Liver (tissue), 9 donors: Measurements from ENCODE around the gene SNAPIN. TPM values are rescaled to one million over a fixed set of nuclear protein-coding genes. Genes with fewer than 3 reads are reported as not detected.

Experiments used
- DNase-seq: peaks from one replicate; pipeline ENCODE4 v3.0.0-alpha.2; 2017; ENCODE audit warnings: low spot score
- H3K27ac ChIP-seq, 2 donors: one replicate each; pipeline ENCODE4 v1.7.0; 2013; ENCODE audit warnings: inconsistent platforms in 2 of 2, low read length in 2 of 2, control low read depth in 1 of 2, low read depth in 1 of 2, mild to moderate bottlenecking in 1 of 2
- H3K27me3 ChIP-seq, 4 donors: one replicate each; pipeline versions ENCODE4 v1.6.1 to v1.7.0; 2013; ENCODE audit warnings: low read length in 3 of 4, inconsistent platforms in 1 of 4, mild to moderate bottlenecking in 1 of 4, moderate library complexity in 1 of 4; ENCODE audit not compliant: control insufficient read depth in 4 of 4, insufficient read depth in 4 of 4
- H3K36me3 ChIP-seq, 4 donors: one replicate each; pipeline versions ENCODE4 v1.6.1 to v1.7.0; 2013; ENCODE audit warnings: low read length in 3 of 4, mild to moderate bottlenecking in 3 of 4, low read depth in 1 of 4, moderate library complexity in 1 of 4; ENCODE audit not compliant: control insufficient read depth in 4 of 4, insufficient read depth in 3 of 4
- H3K4me1 ChIP-seq, 4 donors: one replicate each; pipeline versions ENCODE4 v1.6.1 to v1.7.0; 2013; ENCODE audit warnings: low read length in 3 of 4, mild to moderate bottlenecking in 3 of 4, moderate library complexity in 1 of 4; ENCODE audit not compliant: control insufficient read depth in 4 of 4, insufficient read depth in 4 of 4
- H3K4me3 ChIP-seq, 3 donors: one replicate each; pipeline versions ENCODE4 v1.6.1 to v1.7.0; 2013; ENCODE audit warnings: low read length in 3 of 3, control low read depth in 1 of 3, low read depth in 1 of 3, mild to moderate bottlenecking in 1 of 3
- H3K9ac ChIP-seq, 2 donors: one replicate each; pipeline ENCODE4 v1.7.0; 2013; ENCODE audit warnings: low read length in 2 of 2, mild to moderate bottlenecking in 2 of 2, moderate library complexity in 2 of 2, control low read depth in 1 of 2, low read depth in 1 of 2
- H3K9me3 ChIP-seq, 4 donors: one replicate each; pipeline versions ENCODE4 v1.6.1 to v1.7.0; 2013; ENCODE audit warnings: low read length in 3 of 4; ENCODE audit not compliant: control insufficient read depth in 4 of 4
- EGR1 ChIP-seq, 2 donors: IDR thresholded peaks; 2 replicates each; pipeline ENCODE4 v1.6.1; 2016 to 2018; ENCODE audit warnings: antibody characterized with exemption in 2 of 2, low read depth in 2 of 2
- FOXA1 ChIP-seq: IDR thresholded peaks from 2 replicates; pipeline ENCODE4 v1.6.1; 2016; ENCODE audit warnings: antibody characterized with exemption
- FOXA2 ChIP-seq: IDR thresholded peaks from 2 replicates; pipeline ENCODE4 v1.6.1; 2016; ENCODE audit warnings: antibody characterized with exemption
- GABPA ChIP-seq, 2 donors: IDR thresholded peaks in 1 of 2; conservative IDR thresholded peaks in 1 of 2; 2 replicates each; pipeline ENCODE4 v1.6.1; 2016; ENCODE audit warnings: antibody characterized with exemption in 2 of 2, mild to moderate bottlenecking in 1 of 2, moderate library complexity in 1 of 2
- HNF4A ChIP-seq, 2 donors: conservative IDR thresholded peaks; 2 replicates each; pipeline ENCODE4 v1.6.1; 2016; ENCODE audit warnings: antibody characterized with exemption in 2 of 2, mild to moderate bottlenecking in 2 of 2
- HNF4G ChIP-seq: IDR thresholded peaks from 2 replicates; pipeline ENCODE4 v1.6.1; 2016; ENCODE audit warnings: antibody characterized with exemption
- JUND ChIP-seq, 2 donors: IDR thresholded peaks; 2 replicates each; pipeline ENCODE4 v1.6.1; 2016; ENCODE audit warnings: antibody characterized with exemption in 2 of 2
- NR2F2 ChIP-seq: IDR thresholded peaks from 2 replicates; pipeline ENCODE4 v1.6.1; 2016; ENCODE audit warnings: antibody characterized with exemption
- RAD21 ChIP-seq, 2 donors: IDR thresholded peaks; 2 replicates each; pipeline ENCODE4 v1.6.1; 2016; ENCODE audit warnings: antibody characterized with exemption in 2 of 2, mild to moderate bottlenecking in 2 of 2
- RXRA ChIP-seq, 2 donors: IDR thresholded peaks; 2 replicates each; pipeline ENCODE4 v1.6.1; 2017 to 2018; ENCODE audit warnings: antibody characterized with exemption in 2 of 2, mild to moderate bottlenecking in 1 of 2
- SP1 ChIP-seq: IDR thresholded peaks from 2 replicates; pipeline ENCODE4 v1.6.1; 2018; ENCODE audit warnings: antibody characterized with exemption, mild to moderate bottlenecking
- TAF1 ChIP-seq: conservative IDR thresholded peaks from 2 replicates; pipeline ENCODE4 v1.6.1; 2016; ENCODE audit warnings: antibody characterized with exemption, mild to moderate bottlenecking
- YY1 ChIP-seq: IDR thresholded peaks from 2 replicates; pipeline ENCODE4 v1.6.1; 2016; ENCODE audit warnings: antibody characterized with exemption, mild to moderate bottlenecking
- WGBS: extraction: QIAGEN DNeasy Blood & Tissue Kit; methylation state at CpG from one replicate; pipeline ENCODE4 v1.1.7; 2013; 5-methylcytosine and 5-hydroxymethylcytosine counted together
- polyA plus RNA-seq, 2 donors: library from polyadenylated mRNA; stranded (reverse) in 1 of 2; unstranded in 1 of 2; fragments of 200-250 nt in 1 of 2; fragments of >200 nt in 1 of 2; fragmentation: Nextera tagmentation in 1 of 2; extraction: Ambion mirVana in 1 of 2; gene quantifications; one replicate each; pipeline versions ENCODE4 v1.2.1 to v1.2.3, GENCODE V29; 2013 to 2015
- total RNA-seq, 2 donors: library from RNA; depleted of rRNA; stranded (reverse); fragments of >200 nt; gene quantifications; one replicate each; pipeline ENCODE4 v1.2.3, GENCODE V29; 2014
- TF ChIP-seq, protein P1 (sequence below): IDR thresholded peaks from 2 replicates; pipeline ENCODE4 v1.6.1; 2016; ENCODE audit warnings: antibody characterized with exemption
- TF ChIP-seq, protein P2 (sequence below): IDR thresholded peaks from 2 replicates; pipeline ENCODE4 v1.6.1; 2016; ENCODE audit warnings: antibody characterized with exemption, mild to moderate bottlenecking
- TF ChIP-seq, protein P3 (sequence below): fragments of 150-350 bp; IDR thresholded peaks from 2 replicates; pipeline ENCODE4 v1.5.1; 2017; ENCODE audit warnings: improper control_type of control experiment, low read depth, low read length; ENCODE audit not compliant: missing input control
- TF ChIP-seq, protein P4 (sequence below): IDR thresholded peaks from 2 replicates; pipeline ENCODE4 v1.6.1; 2016; ENCODE audit warnings: antibody characterized with exemption
- TF ChIP-seq, protein P5 (sequence below): IDR thresholded peaks from 2 replicates; pipeline ENCODE4 v1.6.1; 2016; ENCODE audit warnings: antibody characterized with exemption
- donor health status: healthy.
- donor health status: healthy.
- donor health status: healthy.
- donor health status: healthy.
- donor health status: healthy.

The SNAPIN gene
- total and polyA plus RNA-seq, 4 donors = 20.0 to 30.5 (median 24.2) TPM

DNA sequence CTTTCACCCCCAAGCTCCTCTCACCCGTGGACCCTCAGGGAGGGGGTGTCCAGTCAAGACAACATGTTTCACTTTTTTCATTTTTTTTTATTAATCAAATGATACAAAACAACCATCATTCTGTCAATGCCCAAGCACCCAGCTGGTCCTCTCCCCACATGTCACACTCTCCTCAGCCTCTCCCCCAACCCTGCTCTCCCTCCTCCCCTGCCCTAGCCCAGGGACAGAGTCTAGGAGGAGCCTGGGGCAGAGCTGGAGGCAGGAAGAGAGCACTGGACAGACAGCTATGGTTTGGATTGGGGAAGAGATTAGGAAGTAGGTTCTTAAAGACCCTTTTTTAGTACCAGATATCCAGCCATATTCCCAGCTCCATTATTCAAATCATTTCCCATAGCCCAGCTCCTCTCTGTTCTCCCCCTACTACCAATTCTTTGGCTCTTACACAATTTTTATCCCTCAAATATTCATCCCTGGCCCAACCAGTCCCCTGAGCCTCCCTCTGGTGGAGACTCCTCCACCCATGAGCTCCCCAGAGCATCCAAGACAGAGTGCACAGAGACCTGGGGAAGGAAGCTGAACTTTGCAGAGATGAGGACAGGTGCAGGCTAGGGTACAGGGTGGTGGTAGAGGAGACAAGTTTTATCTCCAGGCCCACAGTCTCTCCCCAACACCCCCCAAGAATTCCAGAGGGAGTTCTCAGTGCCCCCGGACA, 44.2 kb upstream of the SNAPIN start:
- Histone ChIP-seq H3K27ac (no peak overlapping the region), H3K4me3 (no peak overlapping the region), H3K36me3 (no peaks in the 10 kb centered on the region), H3K27me3 (no peaks in the 10 kb centered on the region), H3K9ac (no peak overlapping the region), H3K9me3 (no peaks in the 10 kb centered on the region), H3K4me1 (peaks cover 21 to 56% (median 39%) of the 10 kb centered on the region in 4 donors)
- 86% methylated on average over 2 of the region's 2 CpGs for WGBS
- TF ChIP-seq HNF4A (conservative IDR thresholded peaks at IDR 0.05) = no peak
- TF ChIP-seq, protein P1, sequence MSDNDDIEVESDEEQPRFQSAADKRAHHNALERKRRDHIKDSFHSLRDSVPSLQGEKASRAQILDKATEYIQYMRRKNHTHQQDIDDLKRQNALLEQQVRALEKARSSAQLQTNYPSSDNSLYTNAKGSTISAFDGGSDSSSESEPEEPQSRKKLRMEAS = no peak
- no peak for TF ChIP-seq RXRA (IDR thresholded peaks at IDR 0.05)
- TF ChIP-seq SP1 = no peak
- TF ChIP-seq, protein P2, sequence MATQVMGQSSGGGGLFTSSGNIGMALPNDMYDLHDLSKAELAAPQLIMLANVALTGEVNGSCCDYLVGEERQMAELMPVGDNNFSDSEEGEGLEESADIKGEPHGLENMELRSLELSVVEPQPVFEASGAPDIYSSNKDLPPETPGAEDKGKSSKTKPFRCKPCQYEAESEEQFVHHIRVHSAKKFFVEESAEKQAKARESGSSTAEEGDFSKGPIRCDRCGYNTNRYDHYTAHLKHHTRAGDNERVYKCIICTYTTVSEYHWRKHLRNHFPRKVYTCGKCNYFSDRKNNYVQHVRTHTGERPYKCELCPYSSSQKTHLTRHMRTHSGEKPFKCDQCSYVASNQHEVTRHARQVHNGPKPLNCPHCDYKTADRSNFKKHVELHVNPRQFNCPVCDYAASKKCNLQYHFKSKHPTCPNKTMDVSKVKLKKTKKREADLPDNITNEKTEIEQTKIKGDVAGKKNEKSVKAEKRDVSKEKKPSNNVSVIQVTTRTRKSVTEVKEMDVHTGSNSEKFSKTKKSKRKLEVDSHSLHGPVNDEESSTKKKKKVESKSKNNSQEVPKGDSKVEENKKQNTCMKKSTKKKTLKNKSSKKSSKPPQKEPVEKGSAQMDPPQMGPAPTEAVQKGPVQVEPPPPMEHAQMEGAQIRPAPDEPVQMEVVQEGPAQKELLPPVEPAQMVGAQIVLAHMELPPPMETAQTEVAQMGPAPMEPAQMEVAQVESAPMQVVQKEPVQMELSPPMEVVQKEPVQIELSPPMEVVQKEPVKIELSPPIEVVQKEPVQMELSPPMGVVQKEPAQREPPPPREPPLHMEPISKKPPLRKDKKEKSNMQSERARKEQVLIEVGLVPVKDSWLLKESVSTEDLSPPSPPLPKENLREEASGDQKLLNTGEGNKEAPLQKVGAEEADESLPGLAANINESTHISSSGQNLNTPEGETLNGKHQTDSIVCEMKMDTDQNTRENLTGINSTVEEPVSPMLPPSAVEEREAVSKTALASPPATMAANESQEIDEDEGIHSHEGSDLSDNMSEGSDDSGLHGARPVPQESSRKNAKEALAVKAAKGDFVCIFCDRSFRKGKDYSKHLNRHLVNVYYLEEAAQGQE = no peak
- TF ChIP-seq FOXA2 = no peak
- TF ChIP-seq, protein P3, sequence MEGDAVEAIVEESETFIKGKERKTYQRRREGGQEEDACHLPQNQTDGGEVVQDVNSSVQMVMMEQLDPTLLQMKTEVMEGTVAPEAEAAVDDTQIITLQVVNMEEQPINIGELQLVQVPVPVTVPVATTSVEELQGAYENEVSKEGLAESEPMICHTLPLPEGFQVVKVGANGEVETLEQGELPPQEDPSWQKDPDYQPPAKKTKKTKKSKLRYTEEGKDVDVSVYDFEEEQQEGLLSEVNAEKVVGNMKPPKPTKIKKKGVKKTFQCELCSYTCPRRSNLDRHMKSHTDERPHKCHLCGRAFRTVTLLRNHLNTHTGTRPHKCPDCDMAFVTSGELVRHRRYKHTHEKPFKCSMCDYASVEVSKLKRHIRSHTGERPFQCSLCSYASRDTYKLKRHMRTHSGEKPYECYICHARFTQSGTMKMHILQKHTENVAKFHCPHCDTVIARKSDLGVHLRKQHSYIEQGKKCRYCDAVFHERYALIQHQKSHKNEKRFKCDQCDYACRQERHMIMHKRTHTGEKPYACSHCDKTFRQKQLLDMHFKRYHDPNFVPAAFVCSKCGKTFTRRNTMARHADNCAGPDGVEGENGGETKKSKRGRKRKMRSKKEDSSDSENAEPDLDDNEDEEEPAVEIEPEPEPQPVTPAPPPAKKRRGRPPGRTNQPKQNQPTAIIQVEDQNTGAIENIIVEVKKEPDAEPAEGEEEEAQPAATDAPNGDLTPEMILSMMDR = no peak
- TF ChIP-seq, protein P4, sequence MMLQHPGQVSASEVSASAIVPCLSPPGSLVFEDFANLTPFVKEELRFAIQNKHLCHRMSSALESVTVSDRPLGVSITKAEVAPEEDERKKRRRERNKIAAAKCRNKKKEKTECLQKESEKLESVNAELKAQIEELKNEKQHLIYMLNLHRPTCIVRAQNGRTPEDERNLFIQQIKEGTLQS = no peak
- TF ChIP-seq TAF1 = no peak
- no peak for TF ChIP-seq HNF4G
- no peak for TF ChIP-seq NR2F2
- TF ChIP-seq RAD21 (IDR thresholded peaks at IDR 0.05) = no peak
- TF ChIP-seq EGR1 (IDR thresholded peaks at IDR 0.05; ENCODE audit: low read depth in 2 of 2) = no peak
- TF ChIP-seq, protein P5, sequence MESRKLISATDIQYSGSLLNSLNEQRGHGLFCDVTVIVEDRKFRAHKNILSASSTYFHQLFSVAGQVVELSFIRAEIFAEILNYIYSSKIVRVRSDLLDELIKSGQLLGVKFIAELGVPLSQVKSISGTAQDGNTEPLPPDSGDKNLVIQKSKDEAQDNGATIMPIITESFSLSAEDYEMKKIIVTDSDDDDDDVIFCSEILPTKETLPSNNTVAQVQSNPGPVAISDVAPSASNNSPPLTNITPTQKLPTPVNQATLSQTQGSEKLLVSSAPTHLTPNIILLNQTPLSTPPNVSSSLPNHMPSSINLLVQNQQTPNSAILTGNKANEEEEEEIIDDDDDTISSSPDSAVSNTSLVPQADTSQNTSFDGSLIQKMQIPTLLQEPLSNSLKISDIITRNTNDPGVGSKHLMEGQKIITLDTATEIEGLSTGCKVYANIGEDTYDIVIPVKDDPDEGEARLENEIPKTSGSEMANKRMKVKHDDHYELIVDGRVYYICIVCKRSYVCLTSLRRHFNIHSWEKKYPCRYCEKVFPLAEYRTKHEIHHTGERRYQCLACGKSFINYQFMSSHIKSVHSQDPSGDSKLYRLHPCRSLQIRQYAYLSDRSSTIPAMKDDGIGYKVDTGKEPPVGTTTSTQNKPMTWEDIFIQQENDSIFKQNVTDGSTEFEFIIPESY = no peak
- no peak for TF ChIP-seq YY1
- TF ChIP-seq GABPA (IDR thresholded peaks at IDR 0.05 in 1 of 2, conservative IDR thresholded peaks at IDR 0.05 in 1 of 2) = no peak
- no peak for TF ChIP-seq JUND (IDR thresholded peaks at IDR 0.05)
- no peak for TF ChIP-seq FOXA1
- DNase-seq = no peak
